Bronchial epithelial cell (primary cell): Measurements from ENCODE around the gene FARP2. TPM values are rescaled to one million over a fixed set of nuclear protein-coding genes. Genes with fewer than 3 reads are reported as not detected.

Experiments used
- DNase-seq: peaks from one replicate; pipeline ENCODE4 v3.0.0-alpha.2; 2010; ENCODE audit warnings: low read depth
- FAIRE-seq: peaks from 2 replicates; lab custom pipeline; 2011; peaks lifted over from hg19 to GRCh38; lab: Jason Lieb, UNC
- H3K27me3 ChIP-seq: 2 replicates; pipeline ENCODE4 v1.5.1; 2011; ENCODE audit warnings: low read length; ENCODE audit not compliant: control insufficient read depth, insufficient read depth
- H3K36me3 ChIP-seq: 2 replicates; pipeline ENCODE4 v1.5.1; 2011; ENCODE audit warnings: low read length; ENCODE audit not compliant: control insufficient read depth, insufficient read depth
- H3K4me3 ChIP-seq: 2 replicates; pipeline ENCODE4 v1.5.1; 2011; ENCODE audit warnings: mild to moderate bottlenecking, low read depth, low read length, control low read depth
- CTCF ChIP-seq: IDR thresholded peaks from 2 replicates; pipeline ENCODE4 v1.5.1; 2011; ENCODE audit warnings: mild to moderate bottlenecking, moderate library complexity, low read length, control low read depth, inconsistent platforms; ENCODE audit not compliant: insufficient read depth, severe bottlenecking
- total RNA-seq: library from RNA; depleted of rRNA; stranded (reverse); fragments of >200 nt; gene quantifications from 2 replicates; pipeline ENCODE4 v1.2.1, GENCODE V29; 2014

FARP2 gene
- total RNA-seq, 1 donor from 2014 or later: 25.0 TPM

GRCh38 chr2:241498115-241499070 lies 142.3 kb downstream of the FARP2 start:
- Histone ChIP-seq H3K27me3 (no peaks in the 10 kb centered on the region), H3K36me3 (peaks cover 46% of the 10 kb centered on the region), H3K4me3 (no peak overlapping the region)
- TF ChIP-seq CTCF: no peak
- no peak for DNase-seq
- FAIRE-seq: no peak

GRCh38 chr2:241499146-241499965 lies 143.3 kb downstream of the FARP2 start:
- DNase-seq: no peak
- H3K36me3 ChIP-seq: peaks cover 44% of the 10 kb centered on the region
- no peak for TF ChIP-seq CTCF
- H3K4me3 ChIP-seq: no peak overlapping the region
- peak; percentile 23 for FAIRE-seq
- no peaks in the 10 kb centered on the region for H3K27me3 ChIP-seq

- TF ChIP-seq CTCF: no peak
- no peak for FAIRE-seq
These were observed 143.9 kb downstream of the FARP2 start for GRCh38 chr2:241500016-241500415.

GRCh38 chr2:241500431-241500975 lies 144.4 kb downstream of the FARP2 start:
- Histone ChIP-seq H3K4me3 (no peak overlapping the region), H3K36me3 (peaks cover 38% of the 10 kb centered on the region), H3K27me3 (no peaks in the 10 kb centered on the region)
- TF ChIP-seq CTCF: no peak
- FAIRE-seq (no peak), DNase-seq (no peak)

More at GRCh38 chr2:241500016-241500415, 143.9 kb downstream of the FARP2 start:
- H3K27me3 ChIP-seq: no peaks in the 10 kb centered on the region
- H3K4me3 ChIP-seq: no peak overlapping the region
- H3K36me3 ChIP-seq: peaks cover 40% of the 10 kb centered on the region
- DNase-seq: no peak

GRCh38 chr2:241501099-241501541 lies 145.0 kb downstream of the FARP2 start:
- H3K27me3 ChIP-seq: no peaks in the 10 kb centered on the region
- FAIRE-seq (no peak), DNase-seq (no peak)
- TF ChIP-seq CTCF: no peak
- peaks cover 35% of the 10 kb centered on the region for H3K36me3 ChIP-seq
- no peak overlapping the region for H3K4me3 ChIP-seq
